ENCODE data around the gene R3HDML. TPM values are rescaled to one million over a fixed set of nuclear protein-coding genes. Genes with fewer than 3 reads are reported as not detected.

The R3HDML gene
- total and polyA plus RNA-seq, 9 donors = not detected

DNA sequence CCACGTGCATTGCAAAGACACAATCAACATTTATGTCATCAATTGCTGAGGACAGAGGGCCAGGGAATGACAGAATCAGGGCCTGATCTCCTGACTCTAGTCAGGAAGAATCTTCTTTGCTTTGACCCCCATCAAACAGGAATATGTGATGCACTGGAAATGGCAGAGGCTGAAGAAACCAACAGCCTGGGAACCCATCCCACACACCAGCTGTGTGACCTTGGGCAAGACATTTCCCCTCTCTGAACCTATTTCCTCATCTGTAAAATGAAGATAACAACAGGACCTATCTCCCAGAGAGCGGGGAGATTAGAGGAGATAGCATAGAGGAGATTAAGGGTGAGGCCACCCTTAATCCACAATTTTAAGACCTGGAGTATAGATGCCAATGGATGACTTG lies 20.2 kb downstream of the R3HDML start:
- DNase-seq = peak in 1 of 5 donors; percentile 32
- no peak for TF ChIP-seq EP300 (IDR thresholded peaks at IDR 0.05)
- TF ChIP-seq POLR2A (IDR thresholded peaks at IDR 0.05) = no peak
- no peak for TF ChIP-seq CTCF (IDR thresholded peaks at IDR 0.05)
- Histone ChIP-seq H3K27ac (no peak overlapping the region), H3K27me3 (no peaks in the 10 kb centered on the region), H3K4me3 (no peak overlapping the region), H3K4me1 (ENCODE audit: insufficient read depth) (peaks cover 5% of the 10 kb centered on the region), H3K36me3 (no peaks in the 10 kb centered on the region), H3K9me3 (no peaks in the 10 kb centered on the region)
- intact Hi-C loops (cut with DNase I) = no loop called here
- 37 to 42% (median 37%) methylated on average over 2 of the region's 2 CpGs for WGBS, 3 donors

- DNase-seq = peak in 4 of 5 donors; percentile 39 to 74 (median 58)
- no peak overlapping the region for H3K4me3 ChIP-seq
- no peak for TF ChIP-seq POLR2A (IDR thresholded peaks at IDR 0.05)
- TF ChIP-seq CTCF (IDR thresholded peaks at IDR 0.05) = no peak
- no peak for TF ChIP-seq EP300 (IDR thresholded peaks at IDR 0.05)
- H3K4me1 ChIP-seq (ENCODE audit: insufficient read depth) = peaks cover 5% of the 10 kb centered on the region
- 11 to 22% (median 18%) methylated on average over 4 of the region's 4 CpGs for WGBS, 3 donors
- H3K36me3 ChIP-seq = no peaks in the 10 kb centered on the region
- intact Hi-C loops (cut with DNase I) = no loop called here
- no peak overlapping the region for H3K27ac ChIP-seq
- H3K9me3 ChIP-seq = no peaks in the 10 kb centered on the region
- no peaks in the 10 kb centered on the region for H3K27me3 ChIP-seq
These were observed 20.8 kb downstream of the R3HDML start for GRCh38 chr20:44357555-44358125.

GRCh38 chr20:44358776-44359175 lies 21.9 kb downstream of the R3HDML start:
- DNase-seq = no peak
- no peaks in the 10 kb centered on the region for H3K36me3 ChIP-seq
- 84 to 87% (median 85%) methylated on average over 8 of the region's 8 CpGs for WGBS, 3 donors
- no peak for TF ChIP-seq POLR2A (IDR thresholded peaks at IDR 0.05)
- no peak for TF ChIP-seq CTCF (IDR thresholded peaks at IDR 0.05)
- no peak for TF ChIP-seq EP300 (IDR thresholded peaks at IDR 0.05)
- H3K9me3 ChIP-seq = no peaks in the 10 kb centered on the region
- H3K27me3 ChIP-seq = no peaks in the 10 kb centered on the region
- peaks cover 5% of the 10 kb centered on the region for H3K4me1 ChIP-seq (ENCODE audit: insufficient read depth)
- intact Hi-C loops (cut with DNase I) = no loop called here
- no peak overlapping the region for H3K4me3 ChIP-seq
- H3K27ac ChIP-seq = no peak overlapping the region

GRCh38 chr20:44360221-44360620 lies 23.4 kb downstream of the R3HDML start:
- DNase-seq = no peak
- Histone ChIP-seq H3K36me3 (no peaks in the 10 kb centered on the region), H3K4me1 (ENCODE audit: insufficient read depth) (peaks cover 5% of the 10 kb centered on the region), H3K4me3 (no peak overlapping the region), H3K27ac (no peak overlapping the region), H3K27me3 (no peaks in the 10 kb centered on the region), H3K9me3 (no peaks in the 10 kb centered on the region)
- TF ChIP-seq EP300 (IDR thresholded peaks at IDR 0.05) (no peak), POLR2A (IDR thresholded peaks at IDR 0.05) (no peak), CTCF (IDR thresholded peaks at IDR 0.05) (no peak)
- intact Hi-C loops (cut with DNase I) = no loop called here
